H1 (cell line): ENCODE results near the gene GFOD1. TPM values are rescaled to one million over a fixed set of nuclear protein-coding genes. Genes with fewer than 3 reads are reported as not detected.

Source experiments
- CBX8 ChIP-seq: fragments of 300-800, 300-1000 bp; sonication (generic); IDR thresholded peaks from 2 replicates; pipeline ENCODE4 v1.7.1; 2016; ENCODE audit warnings: low read depth, low read length, borderline replicate concordance
- FOSL1 ChIP-seq: IDR thresholded peaks from 2 replicates; pipeline ENCODE4 v1.6.1; 2011; ENCODE audit warnings: mild to moderate bottlenecking, low read depth, low read length, moderate library complexity; ENCODE audit not compliant: insufficient read depth
- RFX5 ChIP-seq: IDR thresholded peaks from 2 replicates; pipeline ENCODE4 v1.6.1; 2011; ENCODE audit warnings: low read depth, low read length, improper control_type of control experiment, borderline replicate concordance
- SIN3A ChIP-seq, 2 experiments: IDR thresholded peaks in 1 of 2; conservative IDR thresholded peaks in 1 of 2; 2 replicates each; pipeline ENCODE4 v1.6.1; 2011 to 2012; ENCODE audit warnings: low read length in 2 of 2, improper control_type of control experiment in 1 of 2, low read depth in 1 of 2, mild to moderate bottlenecking in 1 of 2
- polyA plus RNA-seq, 7 experiments: library from polyadenylated mRNA; depleted of rRNA in 3 of 7; stranded (reverse) in 5 of 7; unstranded in 2 of 7; fragments of >200 nt in 5 of 7; fragments of 200-250 nt in 2 of 7; gene quantifications; 1 replicate in 5 of 7; 2 replicates in 1 of 7; 4 replicates in 1 of 7; pipeline versions ENCODE4 v1.2.1 to v1.2.3, GENCODE V29; 2011 to 2013; ENCODE audit warnings: missing spikeins in 2 of 7, mixed read lengths in 2 of 7
- total RNA-seq: library from RNA; stranded (reverse); fragmentation: NEBNext Ultra II Directional; extraction: Animal tissue kit (Norgen Biotek cat#: 25700); gene quantifications from 2 replicates; pipeline ENCODE4 v1.2.1, GENCODE V29; 2021
- TF ChIP-seq, protein P1 (sequence below): fragments of 300-600 bp; sonication (generic); IDR thresholded peaks from 2 replicates; pipeline ENCODE4 v1.7.1; 2012; ENCODE audit warnings: low read length, moderate library complexity, mild to moderate bottlenecking, inconsistent platforms; ENCODE audit not compliant: insufficient replicate concordance

GFOD1 gene
- total and polyA plus RNA-seq, 2 of the 8 experiments (the other 6 are each of a cell fraction or from before 2014, with no cell fraction given): 2.5 to 8.8 TPM

DNA sequence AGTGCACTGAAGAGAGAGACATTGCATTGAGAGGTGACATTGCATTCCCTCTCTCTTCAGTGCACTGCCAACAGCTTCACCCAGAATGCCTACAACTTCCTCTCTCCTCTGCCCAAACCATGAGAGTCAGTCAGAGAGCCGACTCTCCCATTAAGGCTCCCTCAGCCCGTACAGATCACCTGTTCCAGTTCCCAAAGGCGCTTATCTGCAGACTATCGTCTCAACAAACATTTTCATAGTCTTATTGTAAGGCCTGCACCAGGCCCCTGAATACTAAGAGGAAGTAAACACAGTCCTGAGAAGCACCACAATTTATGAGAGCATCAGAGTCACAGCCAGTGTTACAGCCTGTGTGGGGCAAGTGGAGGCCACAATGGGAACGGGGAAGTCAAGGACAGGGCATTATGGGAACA, 53.7 kb downstream of the GFOD1 start (continued):
- TF ChIP-seq CBX8 (no peak), SIN3A (conservative IDR thresholded peaks at IDR 0.05 in 1 of 2, IDR thresholded peaks at IDR 0.05 in 1 of 2; ENCODE audit: low read depth in 1 of 2, low read length in 2 of 2) (no peak), RFX5 (no peak), FOSL1 (no peak)
- TF ChIP-seq, protein P1, sequence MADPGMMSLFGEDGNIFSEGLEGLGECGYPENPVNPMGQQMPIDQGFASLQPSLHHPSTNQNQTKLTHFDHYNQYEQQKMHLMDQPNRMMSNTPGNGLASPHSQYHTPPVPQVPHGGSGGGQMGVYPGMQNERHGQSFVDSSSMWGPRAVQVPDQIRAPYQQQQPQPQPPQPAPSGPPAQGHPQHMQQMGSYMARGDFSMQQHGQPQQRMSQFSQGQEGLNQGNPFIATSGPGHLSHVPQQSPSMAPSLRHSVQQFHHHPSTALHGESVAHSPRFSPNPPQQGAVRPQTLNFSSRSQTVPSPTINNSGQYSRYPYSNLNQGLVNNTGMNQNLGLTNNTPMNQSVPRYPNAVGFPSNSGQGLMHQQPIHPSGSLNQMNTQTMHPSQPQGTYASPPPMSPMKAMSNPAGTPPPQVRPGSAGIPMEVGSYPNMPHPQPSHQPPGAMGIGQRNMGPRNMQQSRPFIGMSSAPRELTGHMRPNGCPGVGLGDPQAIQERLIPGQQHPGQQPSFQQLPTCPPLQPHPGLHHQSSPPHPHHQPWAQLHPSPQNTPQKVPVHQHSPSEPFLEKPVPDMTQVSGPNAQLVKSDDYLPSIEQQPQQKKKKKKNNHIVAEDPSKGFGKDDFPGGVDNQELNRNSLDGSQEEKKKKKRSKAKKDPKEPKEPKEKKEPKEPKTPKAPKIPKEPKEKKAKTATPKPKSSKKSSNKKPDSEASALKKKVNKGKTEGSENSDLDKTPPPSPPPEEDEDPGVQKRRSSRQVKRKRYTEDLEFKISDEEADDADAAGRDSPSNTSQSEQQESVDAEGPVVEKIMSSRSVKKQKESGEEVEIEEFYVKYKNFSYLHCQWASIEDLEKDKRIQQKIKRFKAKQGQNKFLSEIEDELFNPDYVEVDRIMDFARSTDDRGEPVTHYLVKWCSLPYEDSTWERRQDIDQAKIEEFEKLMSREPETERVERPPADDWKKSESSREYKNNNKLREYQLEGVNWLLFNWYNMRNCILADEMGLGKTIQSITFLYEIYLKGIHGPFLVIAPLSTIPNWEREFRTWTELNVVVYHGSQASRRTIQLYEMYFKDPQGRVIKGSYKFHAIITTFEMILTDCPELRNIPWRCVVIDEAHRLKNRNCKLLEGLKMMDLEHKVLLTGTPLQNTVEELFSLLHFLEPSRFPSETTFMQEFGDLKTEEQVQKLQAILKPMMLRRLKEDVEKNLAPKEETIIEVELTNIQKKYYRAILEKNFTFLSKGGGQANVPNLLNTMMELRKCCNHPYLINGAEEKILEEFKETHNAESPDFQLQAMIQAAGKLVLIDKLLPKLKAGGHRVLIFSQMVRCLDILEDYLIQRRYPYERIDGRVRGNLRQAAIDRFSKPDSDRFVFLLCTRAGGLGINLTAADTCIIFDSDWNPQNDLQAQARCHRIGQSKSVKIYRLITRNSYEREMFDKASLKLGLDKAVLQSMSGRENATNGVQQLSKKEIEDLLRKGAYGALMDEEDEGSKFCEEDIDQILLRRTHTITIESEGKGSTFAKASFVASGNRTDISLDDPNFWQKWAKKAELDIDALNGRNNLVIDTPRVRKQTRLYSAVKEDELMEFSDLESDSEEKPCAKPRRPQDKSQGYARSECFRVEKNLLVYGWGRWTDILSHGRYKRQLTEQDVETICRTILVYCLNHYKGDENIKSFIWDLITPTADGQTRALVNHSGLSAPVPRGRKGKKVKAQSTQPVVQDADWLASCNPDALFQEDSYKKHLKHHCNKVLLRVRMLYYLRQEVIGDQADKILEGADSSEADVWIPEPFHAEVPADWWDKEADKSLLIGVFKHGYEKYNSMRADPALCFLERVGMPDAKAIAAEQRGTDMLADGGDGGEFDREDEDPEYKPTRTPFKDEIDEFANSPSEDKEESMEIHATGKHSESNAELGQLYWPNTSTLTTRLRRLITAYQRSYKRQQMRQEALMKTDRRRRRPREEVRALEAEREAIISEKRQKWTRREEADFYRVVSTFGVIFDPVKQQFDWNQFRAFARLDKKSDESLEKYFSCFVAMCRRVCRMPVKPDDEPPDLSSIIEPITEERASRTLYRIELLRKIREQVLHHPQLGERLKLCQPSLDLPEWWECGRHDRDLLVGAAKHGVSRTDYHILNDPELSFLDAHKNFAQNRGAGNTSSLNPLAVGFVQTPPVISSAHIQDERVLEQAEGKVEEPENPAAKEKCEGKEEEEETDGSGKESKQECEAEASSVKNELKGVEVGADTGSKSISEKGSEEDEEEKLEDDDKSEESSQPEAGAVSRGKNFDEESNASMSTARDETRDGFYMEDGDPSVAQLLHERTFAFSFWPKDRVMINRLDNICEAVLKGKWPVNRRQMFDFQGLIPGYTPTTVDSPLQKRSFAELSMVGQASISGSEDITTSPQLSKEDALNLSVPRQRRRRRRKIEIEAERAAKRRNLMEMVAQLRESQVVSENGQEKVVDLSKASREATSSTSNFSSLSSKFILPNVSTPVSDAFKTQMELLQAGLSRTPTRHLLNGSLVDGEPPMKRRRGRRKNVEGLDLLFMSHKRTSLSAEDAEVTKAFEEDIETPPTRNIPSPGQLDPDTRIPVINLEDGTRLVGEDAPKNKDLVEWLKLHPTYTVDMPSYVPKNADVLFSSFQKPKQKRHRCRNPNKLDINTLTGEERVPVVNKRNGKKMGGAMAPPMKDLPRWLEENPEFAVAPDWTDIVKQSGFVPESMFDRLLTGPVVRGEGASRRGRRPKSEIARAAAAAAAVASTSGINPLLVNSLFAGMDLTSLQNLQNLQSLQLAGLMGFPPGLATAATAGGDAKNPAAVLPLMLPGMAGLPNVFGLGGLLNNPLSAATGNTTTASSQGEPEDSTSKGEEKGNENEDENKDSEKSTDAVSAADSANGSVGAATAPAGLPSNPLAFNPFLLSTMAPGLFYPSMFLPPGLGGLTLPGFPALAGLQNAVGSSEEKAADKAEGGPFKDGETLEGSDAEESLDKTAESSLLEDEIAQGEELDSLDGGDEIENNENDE: no peak
